ENCODE results near the gene RASA4.
A peak's percentile ranks its signal among the peaks of the same experiment; 100 is the strongest.
"Not testable (repeated sequence)": the region's sequence is repeated elsewhere in the genome, so short reads cannot be mapped to it uniquely, and the experiment has no call there.

Gene RASA4

GRCh38 chr7:102589857-102590256, 26.7 kb downstream of the RASA4 start:
- H3K9ac ChIP-seq (ENCODE audit: insufficient read length); DNase-seq (ENCODE audit: low read depth, low spot score); H3K27ac ChIP-seq; H3K4me3 ChIP-seq; H3K36me3 ChIP-seq (ENCODE audit: insufficient read depth, low read length); H3K9me3 ChIP-seq (ENCODE audit: low read depth, low read length): not testable (repeated sequence)

DNA sequence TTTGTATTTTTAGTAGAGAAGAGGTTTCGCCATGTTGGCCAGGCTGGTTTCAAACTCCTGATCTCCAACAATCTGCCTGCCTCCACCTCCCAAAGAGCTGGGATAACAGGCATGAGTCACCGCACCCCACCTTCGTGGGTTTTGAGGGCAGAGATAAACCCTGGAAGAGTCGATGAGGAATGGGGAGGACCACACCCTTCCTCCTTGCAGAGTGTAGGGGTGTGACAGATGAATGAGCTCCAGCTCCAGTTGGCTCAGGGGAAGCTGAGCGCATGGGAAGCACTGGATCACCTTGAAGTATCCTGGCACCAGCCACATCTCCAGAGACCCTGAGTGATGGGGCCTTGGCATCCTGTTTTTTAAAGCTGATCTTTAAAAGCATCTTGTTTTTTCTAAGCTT, 33.1 kb downstream of the RASA4 start:
- not testable (repeated sequence) for H3K9me3 ChIP-seq (ENCODE audit: low read depth, low read length); DNase-seq (ENCODE audit: low read depth, low spot score); H3K36me3 ChIP-seq (ENCODE audit: insufficient read depth, low read length); H3K27ac ChIP-seq; H3K9ac ChIP-seq (ENCODE audit: insufficient read length); H3K4me3 ChIP-seq

DNA sequence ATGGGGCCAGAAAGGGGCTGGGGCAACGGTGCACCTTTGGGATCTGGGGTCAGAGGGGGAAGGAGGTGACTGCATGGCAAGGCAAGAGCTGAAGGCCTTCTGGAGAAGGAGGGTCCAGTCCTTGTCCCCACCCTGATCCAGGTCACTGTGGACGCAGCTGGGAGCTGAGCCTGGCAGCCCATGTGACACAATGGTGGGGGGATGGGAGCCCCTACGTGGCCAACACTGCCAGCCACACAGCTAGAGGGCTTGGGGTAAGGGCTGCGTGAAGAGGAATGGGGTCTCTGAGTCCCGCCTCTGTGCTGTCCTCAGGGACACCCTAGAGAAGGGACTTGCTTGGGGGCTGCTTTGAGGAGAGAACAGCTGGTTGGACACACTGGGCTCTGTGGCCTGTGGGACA, 34.8 kb downstream of the RASA4 start:
- not testable (repeated sequence) for H3K4me3 ChIP-seq; H3K9me3 ChIP-seq (ENCODE audit: low read depth, low read length); H3K27ac ChIP-seq; H3K9ac ChIP-seq (ENCODE audit: insufficient read length); H3K36me3 ChIP-seq (ENCODE audit: insufficient read depth, low read length); DNase-seq (ENCODE audit: low read depth, low spot score)

DNA sequence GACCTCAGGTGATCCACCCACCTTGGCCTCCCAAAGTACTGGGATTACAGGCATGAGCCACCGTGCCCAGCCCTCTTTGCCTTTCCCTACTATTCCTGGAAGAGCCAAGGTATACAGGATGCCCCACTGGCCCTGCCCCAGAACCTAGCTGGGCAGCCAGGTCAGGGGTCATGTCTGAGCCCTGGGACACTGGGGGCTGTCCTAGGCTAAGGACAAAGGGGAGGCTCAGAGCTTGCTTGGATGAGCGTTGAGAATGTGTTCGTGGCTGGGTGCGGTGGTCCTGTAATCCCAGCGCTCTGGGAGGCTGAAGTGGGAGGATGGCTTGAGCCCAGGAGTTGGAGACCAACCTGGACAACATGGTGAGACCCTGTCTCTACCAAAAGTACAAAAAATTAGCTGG, 38.1 kb downstream of the RASA4 start:
- not testable (repeated sequence) for H3K9ac ChIP-seq (ENCODE audit: insufficient read length); DNase-seq (ENCODE audit: low read depth, low spot score); H3K36me3 ChIP-seq (ENCODE audit: insufficient read depth, low read length); H3K27ac ChIP-seq; H3K4me3 ChIP-seq; H3K9me3 ChIP-seq (ENCODE audit: low read depth, low read length)

GRCh38 chr7:102577315-102578240, 39.0 kb downstream of the RASA4 start:
- H3K4me3 ChIP-seq; H3K9me3 ChIP-seq (ENCODE audit: low read depth, low read length); DNase-seq (ENCODE audit: low read depth, low spot score); H3K36me3 ChIP-seq (ENCODE audit: insufficient read depth, low read length); H3K9ac ChIP-seq (ENCODE audit: insufficient read length); H3K27ac ChIP-seq: not testable (repeated sequence)

DNA sequence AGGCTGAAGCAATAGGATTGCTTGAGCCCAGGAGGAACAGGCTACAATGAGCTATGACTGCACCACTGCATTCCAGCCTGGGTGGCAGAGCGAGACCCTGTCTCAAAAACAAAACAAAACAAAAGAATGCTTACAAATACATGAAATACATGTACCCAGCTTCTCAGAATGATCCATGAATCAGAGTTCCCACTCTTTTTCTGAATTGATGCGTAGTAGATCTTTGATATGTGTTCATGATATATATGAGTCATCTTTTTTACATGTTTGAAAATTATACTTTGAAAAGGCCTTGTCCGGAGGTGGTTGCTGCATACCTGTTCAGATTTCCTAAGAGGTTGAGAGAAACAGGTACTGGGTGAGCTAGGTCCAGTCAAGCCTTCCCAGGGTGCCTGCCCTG, 40.2 kb downstream of the RASA4 start:
- not testable (repeated sequence) for H3K36me3 ChIP-seq (ENCODE audit: insufficient read depth, low read length); H3K9me3 ChIP-seq (ENCODE audit: low read depth, low read length); DNase-seq (ENCODE audit: low read depth, low spot score); H3K27ac ChIP-seq; H3K9ac ChIP-seq (ENCODE audit: insufficient read length); H3K4me3 ChIP-seq

GRCh38 chr7:102574607-102575006, 41.9 kb downstream of the RASA4 start:
- DNase-seq (ENCODE audit: low read depth, low spot score); H3K36me3 ChIP-seq (ENCODE audit: insufficient read depth, low read length); H3K9ac ChIP-seq (ENCODE audit: insufficient read length); H3K4me3 ChIP-seq; H3K9me3 ChIP-seq (ENCODE audit: low read depth, low read length); H3K27ac ChIP-seq: not testable (repeated sequence)

GRCh38 chr7:102572261-102573239, 44.0 kb downstream of the RASA4 start, which contains the start of gene POLR2J3:
Gene POLR2J3, minus strand, starts transcription at chr7:102572583. Its CDS starts 62 bp downstream, at chr7:102572521.
- H3K36me3 ChIP-seq (ENCODE audit: insufficient read depth, low read length); H3K9me3 ChIP-seq (ENCODE audit: low read depth, low read length); H3K27ac ChIP-seq: not testable (repeated sequence)
- DNase-seq (ENCODE audit: low read depth, low spot score): peak; percentile 8
- Histone ChIP-seq H3K9ac (ENCODE audit: insufficient read length) (peak within 1 kb of the TSS; percentile 63), H3K4me3 (peak within 1 kb of the TSS; percentile 74)

- H3K4me3 ChIP-seq: not testable (repeated sequence)
Measured at GRCh38 chr7:102568620-102569019, 47.9 kb downstream of the RASA4 start.

DNA sequence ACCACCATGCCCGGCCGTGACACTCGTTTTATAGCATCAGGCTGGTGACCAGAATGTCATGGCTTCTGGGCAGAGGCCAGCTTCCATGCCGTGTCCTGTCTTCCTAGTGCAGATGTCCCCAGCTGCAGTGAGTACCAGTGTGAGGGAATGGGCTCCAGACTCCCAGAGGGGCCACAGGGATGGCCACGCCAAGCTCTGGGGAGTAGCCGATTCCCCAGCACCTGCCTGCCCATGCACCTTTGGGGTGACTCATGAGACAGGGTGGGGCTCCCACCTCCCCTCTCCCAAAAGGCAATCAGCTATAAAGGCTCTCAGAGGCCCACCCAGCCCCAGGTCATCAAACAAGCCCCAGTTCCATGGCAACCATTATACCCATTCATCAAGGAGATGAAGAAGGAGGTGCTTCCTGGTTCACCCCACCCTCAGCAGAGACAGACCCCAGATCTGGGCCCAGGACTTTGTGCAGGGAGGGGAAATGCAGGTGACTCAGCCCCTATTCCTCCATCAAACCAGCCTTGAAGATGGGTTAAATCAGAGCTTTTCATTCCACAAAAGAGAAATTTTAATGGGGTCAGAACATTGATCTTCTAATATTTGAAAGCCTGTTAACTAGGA, 65.6 kb downstream of the RASA4 start, which contains the start of gene SPDYE2:
SPDYE2 (plus strand) TSS at position 419 of the 615 bp plus-strand sequence. CDS start 2,030 bp downstream, outside the sequence.
- H3K36me3 ChIP-seq (ENCODE audit: insufficient read depth, low read length); H3K9me3 ChIP-seq (ENCODE audit: low read depth, low read length); H3K9ac ChIP-seq (ENCODE audit: insufficient read length); DNase-seq (ENCODE audit: low read depth, low spot score); H3K27ac ChIP-seq; H3K4me3 ChIP-seq: not testable (repeated sequence)

More at GRCh38 chr7:102568620-102569019, 47.9 kb downstream of the RASA4 start:
- not testable (repeated sequence) for H3K27ac ChIP-seq; H3K36me3 ChIP-seq (ENCODE audit: insufficient read depth, low read length); H3K9ac ChIP-seq (ENCODE audit: insufficient read length); H3K9me3 ChIP-seq (ENCODE audit: low read depth, low read length); DNase-seq (ENCODE audit: low read depth, low spot score)

DNA sequence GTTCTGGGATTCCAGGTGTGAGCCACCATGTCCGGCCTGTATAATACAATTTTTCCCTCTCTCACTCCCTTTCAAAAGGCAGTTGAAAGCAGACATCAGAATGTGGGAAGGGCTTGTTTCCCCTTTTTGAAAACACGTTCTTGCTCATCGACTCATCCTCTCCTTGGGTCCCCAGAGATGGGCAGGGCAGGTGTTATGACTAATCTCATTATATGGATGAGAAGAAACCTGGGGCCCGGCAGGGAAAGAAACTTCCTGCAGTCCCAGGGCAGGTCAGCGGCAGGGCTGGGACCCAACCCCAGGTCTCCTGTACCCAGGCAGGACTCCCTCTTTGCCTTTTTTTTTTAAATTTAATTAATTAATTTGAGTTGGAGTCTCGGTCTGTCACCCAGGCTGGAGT, 70.2 kb downstream of the RASA4 start:
- not testable (repeated sequence) for H3K27ac ChIP-seq; H3K9ac ChIP-seq (ENCODE audit: insufficient read length); H3K9me3 ChIP-seq (ENCODE audit: low read depth, low read length); H3K4me3 ChIP-seq; H3K36me3 ChIP-seq (ENCODE audit: insufficient read depth, low read length); DNase-seq (ENCODE audit: low read depth, low spot score)

DNA sequence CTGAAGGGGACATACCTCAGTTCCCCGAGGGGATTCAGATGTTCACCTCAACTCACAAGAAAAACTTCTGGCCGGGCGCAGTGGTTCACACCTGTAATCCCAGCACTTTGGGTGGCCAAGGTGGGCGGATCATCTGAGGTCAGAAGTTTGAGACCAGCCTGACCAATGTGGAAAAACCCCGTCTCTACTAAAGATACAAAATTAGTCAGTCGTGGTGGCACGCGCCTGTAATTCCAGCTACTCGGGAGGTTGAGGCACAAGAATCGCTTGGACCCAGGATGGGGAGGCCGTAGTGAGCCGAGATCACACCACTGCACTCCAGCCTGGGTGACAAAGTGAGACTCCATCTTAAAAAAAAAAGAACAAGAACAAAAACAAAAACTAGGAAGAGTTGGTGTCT, 71.3 kb downstream of the RASA4 start:
- not testable (repeated sequence) for H3K36me3 ChIP-seq (ENCODE audit: insufficient read depth, low read length); H3K9ac ChIP-seq (ENCODE audit: insufficient read length); DNase-seq (ENCODE audit: low read depth, low spot score); H3K9me3 ChIP-seq (ENCODE audit: low read depth, low read length); H3K27ac ChIP-seq; H3K4me3 ChIP-seq

GRCh38 chr7:102544372-102544771, 72.2 kb downstream of the RASA4 start:
- not testable (repeated sequence) for H3K27ac ChIP-seq; DNase-seq (ENCODE audit: low read depth, low spot score); H3K36me3 ChIP-seq (ENCODE audit: insufficient read depth, low read length); H3K9me3 ChIP-seq (ENCODE audit: low read depth, low read length); H3K9ac ChIP-seq (ENCODE audit: insufficient read length); H3K4me3 ChIP-seq

- H3K27ac ChIP-seq; H3K36me3 ChIP-seq (ENCODE audit: insufficient read depth, low read length); DNase-seq (ENCODE audit: low read depth, low spot score); H3K4me3 ChIP-seq; H3K9ac ChIP-seq (ENCODE audit: insufficient read length); H3K9me3 ChIP-seq (ENCODE audit: low read depth, low read length): not testable (repeated sequence)
Measured at GRCh38 chr7:102543596-102543995, 73.0 kb downstream of the RASA4 start, which contains the start of gene UPK3BL2. Gene UPK3BL2, minus strand, starts transcription at chr7:102543696. Its CDS starts 60 bp downstream, at chr7:102543636.
